Thymus (tissue), 11 donors: Measurements from ENCODE around the gene NPY4R2. TPM values are rescaled to one million over a fixed set of nuclear protein-coding genes. Genes with fewer than 3 reads are reported as not detected.
"Not testable (repeated sequence)": the region's sequence is repeated elsewhere in the genome, so short reads cannot be mapped to it uniquely, and the experiment has no call there.

Source experiments
- DNase-seq, 9 donors: peaks; one replicate each; pipeline ENCODE4 v3.0.0-alpha.2; 2013; ENCODE audit warnings: low spot score in 9 of 9, low read depth in 6 of 9, missing footprints in 1 of 9
- H3K27ac ChIP-seq, 2 donors: one replicate each; pipeline ENCODE4 v1.5.1; 2013; ENCODE audit warnings: control low read depth in 1 of 2, low read depth in 1 of 2, low read length in 1 of 2, mild to moderate bottlenecking in 1 of 2, moderate library complexity in 1 of 2
- H3K27me3 ChIP-seq, 2 donors: one replicate each; pipeline ENCODE4 v1.5.1; 2013; ENCODE audit warnings: low read length in 1 of 2; ENCODE audit not compliant: control insufficient read depth in 2 of 2, insufficient read depth in 1 of 2
- H3K36me3 ChIP-seq, 2 donors: one replicate each; pipeline ENCODE4 v1.5.1; 2013; ENCODE audit warnings: low read length in 1 of 2, mild to moderate bottlenecking in 1 of 2, moderate library complexity in 1 of 2; ENCODE audit not compliant: control insufficient read depth in 2 of 2, insufficient read depth in 2 of 2
- H3K4me1 ChIP-seq, 2 donors: one replicate each; pipeline ENCODE4 v1.5.1; 2013; ENCODE audit warnings: low read length in 2 of 2; ENCODE audit not compliant: control insufficient read depth in 2 of 2, insufficient read depth in 2 of 2
- H3K4me3 ChIP-seq, 2 donors: one replicate each; pipeline ENCODE4 v1.5.1; 2013; ENCODE audit warnings: low read length in 2 of 2, control low read depth in 1 of 2, mild to moderate bottlenecking in 1 of 2
- H3K9me3 ChIP-seq, 2 donors: one replicate each; pipeline ENCODE4 v1.5.1; 2013; ENCODE audit warnings: low read length in 1 of 2, mild to moderate bottlenecking in 1 of 2; ENCODE audit not compliant: control insufficient read depth in 2 of 2, insufficient read depth in 1 of 2
- WGBS: extraction: QIAGEN DNeasy Blood & Tissue Kit; methylation state at CpG from one replicate; pipeline ENCODE4 v1.1.7; 2013; 5-methylcytosine and 5-hydroxymethylcytosine counted together
- polyA plus RNA-seq: library from polyadenylated mRNA; stranded (reverse); fragments of 200-250 nt; gene quantifications from one replicate; pipeline ENCODE4 v1.2.3, GENCODE V29; 2013
- total RNA-seq: library from RNA; stranded (reverse); fragments of 120-200 nt; gene quantifications from one replicate; pipeline ENCODE4 v1.2.4, GENCODE V29; 2013
- donor health status: healthy.

The NPY4R2 gene
- total and polyA plus RNA-seq, 2 donors: not detected

- not testable (repeated sequence) for H3K27me3 ChIP-seq, H3K4me1 ChIP-seq, DNase-seq, H3K27ac ChIP-seq, H3K4me3 ChIP-seq, H3K36me3 ChIP-seq, H3K9me3 ChIP-seq
- WGBS: 93% methylated on average over 3 of the region's 3 CpGs
Measured at GRCh38 chr10:47970047-47970446, 51.6 kb downstream of the NPY4R2 start.

GRCh38 chr10:47971598-47971997 lies 53.1 kb downstream of the NPY4R2 start:
- not testable (repeated sequence) for DNase-seq, H3K4me1 ChIP-seq, H3K4me3 ChIP-seq, H3K36me3 ChIP-seq, H3K9me3 ChIP-seq, H3K27ac ChIP-seq, H3K27me3 ChIP-seq
- no CpG with 5 or more reads among the region's 5 CpGs for WGBS

GRCh38 chr10:47972077-47972476 lies 53.6 kb downstream of the NPY4R2 start:
- H3K9me3 ChIP-seq, H3K27ac ChIP-seq, H3K4me1 ChIP-seq, H3K27me3 ChIP-seq, H3K4me3 ChIP-seq, H3K36me3 ChIP-seq, DNase-seq: not testable (repeated sequence)
- no CpG with 5 or more reads among the region's 2 CpGs for WGBS

Other genes starting within 250 kb of the NPY4R2 start
- gene SYT15B, start 155.1 kb upstream of the NPY4R2 start, total RNA-seq: 0.42 TPM
- 0.55 TPM for gene SYT15B, start 155.1 kb upstream of the NPY4R2 start, polyA plus RNA-seq
- 0.57 TPM for gene FAM25C, start 81.1 kb downstream of the NPY4R2 start, total RNA-seq
- not detected for gene FAM25C, start 81.1 kb downstream of the NPY4R2 start, polyA plus RNA-seq